HEK293 (cell line): ENCODE data around the gene AXDND1.

Source experiments
- CTCF ChIA-PET: fragments of 350-600 bp; formaldehyde crosslinking; extraction: SDS; loops from one replicate; lab custom pipeline; 2021; ENCODE audit warnings: antibody characterized with exemption; lab: Yijun Ruan, JAX
- POLR2A ChIA-PET: fragments of 300-600 bp; formaldehyde crosslinking; extraction: SDS; loops from one replicate; lab custom pipeline; 2020; ENCODE audit warnings: antibody characterized with exemption, inconsistent platforms; lab: Yijun Ruan, JAX
- H3K27ac ChIP-seq: fragments of 200-500 bp; sonication (Bioruptor generic); 2 replicates; pipeline ENCODE4 v1.5.1; 2014; ENCODE audit warnings: low read depth, low read length, control low read depth, inconsistent platforms; ENCODE audit errors: extremely low read depth
- H3K36me3 ChIP-seq, 2 experiments: fragments of 200-500 bp in 1 of 2; sonication (Bioruptor generic) in 1 of 2; 1 replicate in 1 of 2; 2 replicates in 1 of 2; pipeline ENCODE4 v1.5.1; 2014 to 2017; ENCODE audit warnings: inconsistent platforms in 2 of 2, low read length in 2 of 2; ENCODE audit not compliant: control insufficient read depth in 2 of 2, insufficient read depth in 1 of 2
- H3K4me1 ChIP-seq: fragments of 200-500 bp; sonication (Bioruptor generic); 2 replicates; pipeline ENCODE4 v1.5.1; 2014; ENCODE audit warnings: mild to moderate bottlenecking, low read length, inconsistent platforms; ENCODE audit not compliant: control insufficient read depth, insufficient read depth
- H3K4me3 ChIP-seq: 2 replicates; pipeline ENCODE4 v1.5.1; 2011; ENCODE audit warnings: low read depth, mild to moderate bottlenecking, control low read depth, low read length, moderate library complexity
- H3K9me3 ChIP-seq: fragments of 200-500 bp; sonication (Bioruptor generic); 2 replicates; pipeline ENCODE4 v1.5.1; 2014; ENCODE audit warnings: low read depth, low read length, inconsistent platforms; ENCODE audit not compliant: control insufficient read depth, insufficient read depth
- EGR2 ChIP-seq: fragments of 450-650 bp; formaldehyde crosslinking; IDR thresholded peaks from 2 replicates; pipeline ENCODE4 v1.5.1; 2016; ENCODE audit warnings: low read depth, missing biosample characterization, missing genetic modification characterization
- SCRT1 ChIP-seq: fragments of 450-650 bp; formaldehyde crosslinking; IDR thresholded peaks from 2 replicates; pipeline ENCODE4 v1.5.1; 2016; ENCODE audit warnings: missing biosample characterization, missing genetic modification characterization, borderline replicate concordance
- ZFHX2 ChIP-seq: fragments of 450-650 bp; formaldehyde crosslinking; conservative IDR thresholded peaks from 2 replicates; pipeline ENCODE4 v1.5.1; 2016; ENCODE audit warnings: missing biosample characterization, missing genetic modification characterization
- ZNF140 ChIP-seq: fragments of 450-650 bp; formaldehyde crosslinking; IDR thresholded peaks from 2 replicates; pipeline ENCODE4 v1.5.1; 2016; ENCODE audit warnings: missing biosample characterization, missing genetic modification characterization
- ZNF16 ChIP-seq: fragments of 450-650 bp; formaldehyde crosslinking; IDR thresholded peaks from 2 replicates; pipeline ENCODE4 v1.5.1; 2016; ENCODE audit warnings: low read depth, missing biosample characterization, missing genetic modification characterization
- ZNF248 ChIP-seq: fragments of 450-650 bp; formaldehyde crosslinking; IDR thresholded peaks from 2 replicates; pipeline ENCODE4 v1.5.1; 2017; ENCODE audit warnings: missing biosample characterization, missing genetic modification characterization
- ZNF341 ChIP-seq: fragments of 450-650 bp; formaldehyde crosslinking; IDR thresholded peaks from 2 replicates; pipeline ENCODE4; 2016; ENCODE audit warnings: low read depth, missing biosample characterization, missing genetic modification characterization
- ZNF433 ChIP-seq: fragments of 450-650 bp; formaldehyde crosslinking; IDR thresholded peaks from 2 replicates; pipeline ENCODE4 v1.5.1; 2016; ENCODE audit warnings: missing biosample characterization, missing genetic modification characterization, low read depth
- ZNF701 ChIP-seq: fragments of 450-650 bp; formaldehyde crosslinking; IDR thresholded peaks from 2 replicates; pipeline ENCODE4 v1.5.1; 2016; ENCODE audit warnings: missing biosample characterization, missing genetic modification characterization
- ZNF747 ChIP-seq: fragments of 450-650 bp; formaldehyde crosslinking; IDR thresholded peaks from 2 replicates; pipeline ENCODE4 v1.5.1; 2016; ENCODE audit warnings: missing biosample characterization, missing genetic modification characterization
- ZNF776 ChIP-seq: fragments of 450-650 bp; formaldehyde crosslinking; IDR thresholded peaks from 2 replicates; pipeline ENCODE4 v1.5.0; 2017; ENCODE audit warnings: missing biosample characterization, missing genetic modification characterization, borderline replicate concordance
- ZSCAN16 ChIP-seq: fragments of 450-650 bp; formaldehyde crosslinking; IDR thresholded peaks from 2 replicates; pipeline ENCODE4 v1.5.1; 2016; ENCODE audit warnings: missing biosample characterization, missing genetic modification characterization
- ZXDB ChIP-seq: fragments of 450-650 bp; formaldehyde crosslinking; IDR thresholded peaks from 2 replicates; pipeline ENCODE4 v1.5.1; 2016; ENCODE audit warnings: missing biosample characterization, missing genetic modification characterization
- TF ChIP-seq, protein P1 (sequence below): fragments of 450-650 bp; formaldehyde crosslinking; IDR thresholded peaks from 2 replicates; pipeline ENCODE4 v1.5.1; 2016; ENCODE audit warnings: missing biosample characterization, missing genetic modification characterization
- TF ChIP-seq, protein P2 (sequence below): fragments of 450-650 bp; formaldehyde crosslinking; IDR thresholded peaks from 2 replicates; pipeline ENCODE4 v1.5.1; 2016; ENCODE audit warnings: missing biosample characterization, missing genetic modification characterization, low read depth
- TF ChIP-seq, protein P3 (sequence below): fragments of 450-650 bp; formaldehyde crosslinking; IDR thresholded peaks from 2 replicates; pipeline ENCODE4 v1.5.1; 2016; ENCODE audit warnings: missing biosample characterization, missing genetic modification characterization
- TF ChIP-seq, protein P4 (sequence below): fragments of 450-650 bp; formaldehyde crosslinking; IDR thresholded peaks from 2 replicates; pipeline ENCODE4 v1.5.1; 2016; ENCODE audit warnings: missing biosample characterization, missing genetic modification characterization
- TF ChIP-seq, protein P5 (sequence below): fragments of 450-650 bp; formaldehyde crosslinking; IDR thresholded peaks from 2 replicates; pipeline ENCODE4 v1.5.1; 2016; ENCODE audit warnings: missing biosample characterization, missing genetic modification characterization

Gene AXDND1

DNA sequence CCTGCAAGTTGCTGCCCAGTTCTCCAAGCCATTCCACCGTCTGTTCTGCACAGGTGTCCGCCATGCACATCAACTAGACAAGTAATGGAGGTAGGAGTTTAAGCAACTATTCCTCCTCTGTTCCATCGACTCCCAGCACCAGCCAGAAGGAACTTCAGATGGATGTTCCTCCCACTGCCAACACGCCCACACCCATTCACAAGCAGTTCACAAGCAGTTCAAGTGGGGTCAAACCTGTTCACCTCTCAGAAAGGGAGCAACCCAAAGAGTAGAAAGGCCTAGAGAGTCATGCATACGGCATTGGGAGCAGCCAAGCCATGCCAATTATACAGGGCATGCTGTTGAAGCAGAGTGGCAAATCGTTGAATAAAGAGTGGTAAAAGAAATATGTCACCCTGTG, 221.6 kb downstream of the AXDND1 start:
- H3K9me3 ChIP-seq = no peaks in the 10 kb centered on the region
- no peak overlapping the region for H3K27ac ChIP-seq
- H3K4me3 ChIP-seq = no peak overlapping the region
- POLR2A ChIA-PET = no interaction called here
- TF ChIP-seq SCRT1 (no peak), ZNF776 (tag by site-specific recombination) (no peak), ZNF140 (tag by site-specific recombination) (no peak), ZNF248 (tag by site-specific recombination) (no peak), ZNF747 (tag by site-specific recombination) (no peak), EGR2 (peak; percentile 63), ZFHX2 (tag by site-specific recombination) (peak; percentile 63), ZNF341 (no peak)
- TF ChIP-seq, protein P1, sequence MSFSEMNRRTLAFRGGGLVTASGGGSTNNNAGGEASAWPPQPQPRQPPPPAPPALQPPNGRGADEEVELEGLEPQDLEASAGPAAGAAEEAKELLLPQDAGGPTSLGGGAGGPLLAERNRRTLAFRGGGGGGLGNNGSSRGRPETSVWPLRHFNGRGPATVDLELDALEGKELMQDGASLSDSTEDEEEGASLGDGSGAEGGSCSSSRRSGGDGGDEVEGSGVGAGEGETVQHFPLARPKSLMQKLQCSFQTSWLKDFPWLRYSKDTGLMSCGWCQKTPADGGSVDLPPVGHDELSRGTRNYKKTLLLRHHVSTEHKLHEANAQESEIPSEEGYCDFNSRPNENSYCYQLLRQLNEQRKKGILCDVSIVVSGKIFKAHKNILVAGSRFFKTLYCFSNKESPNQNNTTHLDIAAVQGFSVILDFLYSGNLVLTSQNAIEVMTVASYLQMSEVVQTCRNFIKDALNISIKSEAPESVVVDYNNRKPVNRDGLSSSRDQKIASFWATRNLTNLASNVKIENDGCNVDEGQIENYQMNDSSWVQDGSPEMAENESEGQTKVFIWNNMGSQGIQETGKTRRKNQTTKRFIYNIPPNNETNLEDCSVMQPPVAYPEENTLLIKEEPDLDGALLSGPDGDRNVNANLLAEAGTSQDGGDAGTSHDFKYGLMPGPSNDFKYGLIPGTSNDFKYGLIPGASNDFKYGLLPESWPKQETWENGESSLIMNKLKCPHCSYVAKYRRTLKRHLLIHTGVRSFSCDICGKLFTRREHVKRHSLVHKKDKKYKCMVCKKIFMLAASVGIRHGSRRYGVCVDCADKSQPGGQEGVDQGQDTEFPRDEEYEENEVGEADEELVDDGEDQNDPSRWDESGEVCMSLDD = no peak
- CTCF ChIA-PET = interaction anchor here (1.2 kb wide), 2 partner anchors 8 to 12 kb away, joined by 5 read pairs; no protein-coding TSS in a partner anchor
- H3K36me3 ChIP-seq = no peaks in the 10 kb centered on the region
- no peaks in the 10 kb centered on the region for H3K4me1 ChIP-seq

DNA sequence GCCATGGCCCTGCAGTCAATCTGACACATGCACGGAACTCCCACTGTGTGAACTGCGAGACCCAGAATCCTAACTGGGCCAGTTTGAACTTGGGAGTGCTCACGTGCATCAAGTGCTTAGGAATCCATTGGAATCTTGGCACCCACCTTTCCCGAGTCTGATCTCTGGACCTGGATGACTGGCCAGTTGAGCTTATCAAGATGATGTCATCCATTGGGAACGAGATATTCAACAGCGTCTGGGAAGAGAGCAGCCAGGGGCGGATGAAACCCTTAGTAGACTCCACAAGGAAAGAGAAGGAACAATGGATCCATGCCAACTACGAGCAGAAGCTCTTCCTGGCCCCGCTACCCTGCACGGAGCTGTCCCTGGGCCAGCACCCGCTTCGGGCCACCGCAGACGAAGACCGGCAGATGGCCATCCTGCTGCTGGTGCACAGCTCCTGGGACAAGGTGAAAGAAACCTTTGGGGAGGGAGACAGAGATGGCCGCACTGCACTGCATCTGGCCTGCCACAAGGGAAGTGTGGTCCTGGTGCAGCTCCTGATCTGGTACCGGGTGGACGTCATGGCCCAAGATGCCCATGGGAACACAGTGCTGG, 222.8 kb downstream of the AXDND1 start:
- POLR2A ChIA-PET = no interaction called here
- no peak overlapping the region for H3K4me3 ChIP-seq
- CTCF ChIA-PET = interaction anchor here (0.9 kb wide), 1 partner anchor 223 kb away, joined by 3 read pairs; no protein-coding TSS in a partner anchor
- H3K36me3 ChIP-seq = no peaks in the 10 kb centered on the region
- no peaks in the 10 kb centered on the region for H3K4me1 ChIP-seq
- H3K9me3 ChIP-seq = no peaks in the 10 kb centered on the region
- no peak for TF ChIP-seq ZXDB
- TF ChIP-seq, protein P2, sequence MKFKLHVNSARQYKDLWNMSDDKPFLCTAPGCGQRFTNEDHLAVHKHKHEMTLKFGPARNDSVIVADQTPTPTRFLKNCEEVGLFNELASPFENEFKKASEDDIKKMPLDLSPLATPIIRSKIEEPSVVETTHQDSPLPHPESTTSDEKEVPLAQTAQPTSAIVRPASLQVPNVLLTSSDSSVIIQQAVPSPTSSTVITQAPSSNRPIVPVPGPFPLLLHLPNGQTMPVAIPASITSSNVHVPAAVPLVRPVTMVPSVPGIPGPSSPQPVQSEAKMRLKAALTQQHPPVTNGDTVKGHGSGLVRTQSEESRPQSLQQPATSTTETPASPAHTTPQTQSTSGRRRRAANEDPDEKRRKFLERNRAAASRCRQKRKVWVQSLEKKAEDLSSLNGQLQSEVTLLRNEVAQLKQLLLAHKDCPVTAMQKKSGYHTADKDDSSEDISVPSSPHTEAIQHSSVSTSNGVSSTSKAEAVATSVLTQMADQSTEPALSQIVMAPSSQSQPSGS (tag by site-specific recombination) = peak; percentile 61; the same call in 1 of the 2 replicates
- H3K27ac ChIP-seq = no peak overlapping the region

- ChIA-PET POLR2A (no interaction called here), CTCF (no interaction called here)
- no peak overlapping the region for H3K27ac ChIP-seq
- TF ChIP-seq ZSCAN16 (tag by site-specific recombination) (no peak), ZNF701 (tag by site-specific recombination) (no peak)
- no peaks in the 10 kb centered on the region for H3K4me1 ChIP-seq
- no peaks in the 10 kb centered on the region for H3K36me3 ChIP-seq
- H3K4me3 ChIP-seq = no peak overlapping the region
- H3K9me3 ChIP-seq = no peaks in the 10 kb centered on the region
Observed at GRCh38 chr1:179589509-179589908, 223.7 kb downstream of the AXDND1 start.

DNA sequence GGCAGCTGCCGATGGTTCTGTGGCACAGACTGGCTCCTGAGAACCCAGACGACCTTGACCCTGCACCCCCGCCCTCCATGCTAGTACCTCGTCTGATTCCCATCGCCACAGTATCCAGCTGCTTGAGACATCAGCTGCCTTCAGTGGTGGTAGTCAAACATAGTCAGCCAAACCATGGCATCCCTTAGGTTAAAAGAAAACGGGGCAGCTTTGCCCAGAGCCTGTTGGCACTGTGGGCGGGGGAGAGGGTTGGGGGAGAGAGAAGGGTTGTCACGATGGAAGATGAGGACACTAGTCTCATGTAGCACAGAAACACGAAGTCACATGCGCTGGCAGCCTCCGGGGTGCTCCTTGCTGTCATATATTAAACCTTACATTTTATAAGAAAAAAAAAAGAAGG, 224.9 kb downstream of the AXDND1 start:
- ChIA-PET CTCF (no interaction called here), POLR2A (no interaction called here)
- Histone ChIP-seq H3K4me1 (no peaks in the 10 kb centered on the region), H3K9me3 (no peaks in the 10 kb centered on the region), H3K4me3 (no peak overlapping the region), H3K36me3 (no peaks in the 10 kb centered on the region), H3K27ac (no peak overlapping the region)
- TF ChIP-seq ZNF16 (no peak), ZNF433 (no peak)
- TF ChIP-seq, protein P3, sequence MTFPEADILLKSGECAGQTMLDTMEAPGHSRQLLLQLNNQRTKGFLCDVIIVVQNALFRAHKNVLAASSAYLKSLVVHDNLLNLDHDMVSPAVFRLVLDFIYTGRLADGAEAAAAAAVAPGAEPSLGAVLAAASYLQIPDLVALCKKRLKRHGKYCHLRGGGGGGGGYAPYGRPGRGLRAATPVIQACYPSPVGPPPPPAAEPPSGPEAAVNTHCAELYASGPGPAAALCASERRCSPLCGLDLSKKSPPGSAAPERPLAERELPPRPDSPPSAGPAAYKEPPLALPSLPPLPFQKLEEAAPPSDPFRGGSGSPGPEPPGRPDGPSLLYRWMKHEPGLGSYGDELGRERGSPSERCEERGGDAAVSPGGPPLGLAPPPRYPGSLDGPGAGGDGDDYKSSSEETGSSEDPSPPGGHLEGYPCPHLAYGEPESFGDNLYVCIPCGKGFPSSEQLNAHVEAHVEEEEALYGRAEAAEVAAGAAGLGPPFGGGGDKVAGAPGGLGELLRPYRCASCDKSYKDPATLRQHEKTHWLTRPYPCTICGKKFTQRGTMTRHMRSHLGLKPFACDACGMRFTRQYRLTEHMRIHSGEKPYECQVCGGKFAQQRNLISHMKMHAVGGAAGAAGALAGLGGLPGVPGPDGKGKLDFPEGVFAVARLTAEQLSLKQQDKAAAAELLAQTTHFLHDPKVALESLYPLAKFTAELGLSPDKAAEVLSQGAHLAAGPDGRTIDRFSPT (tag by site-specific recombination) = no peak
- TF ChIP-seq, protein P4, sequence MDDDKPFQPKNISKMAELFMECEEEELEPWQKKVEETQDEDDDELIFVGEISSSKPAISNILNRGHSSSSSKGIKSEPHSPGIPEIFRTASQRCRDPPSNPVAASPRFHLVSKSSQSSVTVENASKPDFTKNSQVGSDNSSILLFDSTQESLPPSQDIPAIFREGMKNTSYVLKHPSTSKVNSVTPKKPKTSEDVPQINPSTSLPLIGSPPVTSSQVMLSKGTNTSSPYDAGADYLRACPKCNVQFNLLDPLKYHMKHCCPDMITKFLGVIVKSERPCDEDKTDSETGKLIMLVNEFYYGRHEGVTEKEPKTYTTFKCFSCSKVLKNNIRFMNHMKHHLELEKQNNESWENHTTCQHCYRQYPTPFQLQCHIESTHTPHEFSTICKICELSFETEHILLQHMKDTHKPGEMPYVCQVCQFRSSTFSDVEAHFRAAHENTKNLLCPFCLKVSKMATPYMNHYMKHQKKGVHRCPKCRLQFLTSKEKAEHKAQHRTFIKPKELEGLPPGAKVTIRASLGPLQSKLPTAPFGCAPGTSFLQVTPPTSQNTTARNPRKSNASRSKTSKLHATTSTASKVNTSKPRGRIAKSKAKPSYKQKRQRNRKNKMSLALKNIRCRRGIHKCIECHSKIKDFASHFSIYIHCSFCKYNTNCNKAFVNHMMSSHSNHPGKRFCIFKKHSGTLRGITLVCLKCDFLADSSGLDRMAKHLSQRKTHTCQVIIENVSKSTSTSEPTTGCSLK (tag by site-specific recombination) = no peak
- TF ChIP-seq, protein P5, sequence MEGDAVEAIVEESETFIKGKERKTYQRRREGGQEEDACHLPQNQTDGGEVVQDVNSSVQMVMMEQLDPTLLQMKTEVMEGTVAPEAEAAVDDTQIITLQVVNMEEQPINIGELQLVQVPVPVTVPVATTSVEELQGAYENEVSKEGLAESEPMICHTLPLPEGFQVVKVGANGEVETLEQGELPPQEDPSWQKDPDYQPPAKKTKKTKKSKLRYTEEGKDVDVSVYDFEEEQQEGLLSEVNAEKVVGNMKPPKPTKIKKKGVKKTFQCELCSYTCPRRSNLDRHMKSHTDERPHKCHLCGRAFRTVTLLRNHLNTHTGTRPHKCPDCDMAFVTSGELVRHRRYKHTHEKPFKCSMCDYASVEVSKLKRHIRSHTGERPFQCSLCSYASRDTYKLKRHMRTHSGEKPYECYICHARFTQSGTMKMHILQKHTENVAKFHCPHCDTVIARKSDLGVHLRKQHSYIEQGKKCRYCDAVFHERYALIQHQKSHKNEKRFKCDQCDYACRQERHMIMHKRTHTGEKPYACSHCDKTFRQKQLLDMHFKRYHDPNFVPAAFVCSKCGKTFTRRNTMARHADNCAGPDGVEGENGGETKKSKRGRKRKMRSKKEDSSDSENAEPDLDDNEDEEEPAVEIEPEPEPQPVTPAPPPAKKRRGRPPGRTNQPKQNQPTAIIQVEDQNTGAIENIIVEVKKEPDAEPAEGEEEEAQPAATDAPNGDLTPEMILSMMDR (tag by site-specific recombination) = no peak
